ENCODE measurements around the gene ROBO2. TPM values are rescaled to one million over a fixed set of nuclear protein-coding genes. Genes with fewer than 3 reads are reported as not detected.

Gene ROBO2
- total RNA-seq, 4 donors from 2014 or later: 0.16 to 4.0 (median 1.3) TPM

- TF ChIP-seq CTCF (IDR thresholded peaks at IDR 0.05; ENCODE audit: low read depth): no peak
These were observed 325.3 kb downstream of the ROBO2 start for GRCh38 chr3:77365152-77365551.

- TF ChIP-seq CTCF (IDR thresholded peaks at IDR 0.05; ENCODE audit: low read depth): no peak
These were observed 330.5 kb downstream of the ROBO2 start for GRCh38 chr3:77370413-77370812.

GRCh38 chr3:77372018-77372417, 332.1 kb downstream of the ROBO2 start:
- no peak for TF ChIP-seq CTCF (IDR thresholded peaks at IDR 0.05; ENCODE audit: low read depth)

- no peak for TF ChIP-seq CTCF (IDR thresholded peaks at IDR 0.05; ENCODE audit: low read depth)
These were observed 332.9 kb downstream of the ROBO2 start for GRCh38 chr3:77372634-77373346.

- no peak for TF ChIP-seq CTCF (IDR thresholded peaks at IDR 0.05; ENCODE audit: low read depth)
These were observed 333.7 kb downstream of the ROBO2 start for GRCh38 chr3:77373619-77374018.

- no peak for TF ChIP-seq CTCF (IDR thresholded peaks at IDR 0.05; ENCODE audit: low read depth)
These were observed 336.6 kb downstream of the ROBO2 start for GRCh38 chr3:77376511-77376910.

GRCh38 chr3:77377717-77378116, 337.8 kb downstream of the ROBO2 start:
- TF ChIP-seq CTCF (IDR thresholded peaks at IDR 0.05; ENCODE audit: low read depth): no peak

Data from subcutaneous adipose tissue (tissue), 4 donors.